ENCODE data around the gene AADACL2. TPM values are rescaled to one million over a fixed set of nuclear protein-coding genes. Genes with fewer than 3 reads are reported as not detected.

AADACL2 gene
- total and polyA plus RNA-seq, 2 of the 4 experiments (the other 2 are of a cell fraction): not detected

GRCh38 chr3:151697496-151697895, 36.2 kb upstream of the AADACL2 start:
- no TSS peak for BruUV-seq (replicated peaks)
- Histone ChIP-seq H2BK5ac (ENCODE audit: low read depth, low read length, poor library complexity, severe bottlenecking) (no peak overlapping the region), H2BK120ac (ENCODE audit: low read depth, low read length) (no peak overlapping the region), H3K9me3 (ENCODE audit: control insufficient read depth, insufficient read depth, low read length) (peaks cover 9% of the 10 kb centered on the region), H3K4me2 (ENCODE audit: low read depth, low read length) (no peak overlapping the region), H3K4me3 (ENCODE audit: insufficient read depth, low read depth, low read length) (no peak overlapping the region), H3K27ac (ENCODE audit: insufficient read depth, low read length) (no peak overlapping the region), H3K79me1 (ENCODE audit: low read depth in 1 of 2, low read length in 2 of 2) (no peaks in the 10 kb centered on the region), H3K56ac (ENCODE audit: extremely low read depth, insufficient read depth, low read length) (no peak overlapping the region), H2AK9ac (replicated peaks; ENCODE audit: low read depth, low read length, poor library complexity) (no peak overlapping the region), H3K4me1 (ENCODE audit: control insufficient read depth, insufficient read depth, low read length) (no peaks in the 10 kb centered on the region), H3K23ac (ENCODE audit: low read depth, low read length) (no peak overlapping the region), H3K18ac (ENCODE audit: low read depth, low read length) (no peak overlapping the region), H3K9ac (ENCODE audit: low read depth, low read length) (no peak overlapping the region), H4K91ac (ENCODE audit: insufficient read depth, low read depth, low read length) (no peak overlapping the region), H2BK15ac (ENCODE audit: low read depth, low read length) (no peak overlapping the region), H4K5ac (ENCODE audit: low read depth, low read length) (no peak overlapping the region), H4K20me1 (ENCODE audit: insufficient read depth, low read length) (no peaks in the 10 kb centered on the region), H4K8ac (ENCODE audit: low read depth in 2 of 2, low read length in 2 of 2) (no peak overlapping the region), H3K9me1 (ENCODE audit: insufficient read depth, low read length) (no peaks in the 10 kb centered on the region), H3K36me3 (ENCODE audit: control insufficient read depth, insufficient read depth, low read length) (no peaks in the 10 kb centered on the region), H2BK20ac (ENCODE audit: low read depth, low read length) (no peak overlapping the region), H3K27me3 (ENCODE audit: control insufficient read depth, insufficient read depth, low read length) (no peaks in the 10 kb centered on the region), H2AFZ (replicated peaks; ENCODE audit: low read length, poor library complexity) (no peak overlapping the region), H2AK5ac (ENCODE audit: low read depth, low read length) (no peak overlapping the region), H3K14ac (replicated peaks; ENCODE audit: low read depth, low read length) (no peak overlapping the region), H3K4ac (ENCODE audit: low read depth, low read length) (no peak overlapping the region)
- intact Hi-C loops (cut with micrococcal nuclease): no loop called here
- dilution Hi-C loops (cut with HindIII; ENCODE audit: low sequenced_read_pairs, unreplicated experiment): no loop called here
- WGBS, 2 experiments (ENCODE audit: extremely low coverage in 2 of 2, insufficient read length in 1 of 2): no CpG with 5 or more reads among the region's 5 CpGs
- ATAC-seq (ENCODE audit: low read depth): no peak
- CTCF ChIA-PET: no interaction called here
- in situ Hi-C loops (cut with MboI; ENCODE audit: low sequenced_read_pairs): no loop called here
- POLR2A ChIA-PET (ENCODE audit: unreplicated experiment): no interaction called here
- no peak for TF ChIP-seq MAFK (IDR thresholded peaks at IDR 0.05; ENCODE audit: low read depth, low read length)
- TF ChIP-seq RCOR1 (IDR thresholded peaks at IDR 0.05; ENCODE audit: insufficient replicate concordance, low read length): no peak
- TF ChIP-seq, protein P1, sequence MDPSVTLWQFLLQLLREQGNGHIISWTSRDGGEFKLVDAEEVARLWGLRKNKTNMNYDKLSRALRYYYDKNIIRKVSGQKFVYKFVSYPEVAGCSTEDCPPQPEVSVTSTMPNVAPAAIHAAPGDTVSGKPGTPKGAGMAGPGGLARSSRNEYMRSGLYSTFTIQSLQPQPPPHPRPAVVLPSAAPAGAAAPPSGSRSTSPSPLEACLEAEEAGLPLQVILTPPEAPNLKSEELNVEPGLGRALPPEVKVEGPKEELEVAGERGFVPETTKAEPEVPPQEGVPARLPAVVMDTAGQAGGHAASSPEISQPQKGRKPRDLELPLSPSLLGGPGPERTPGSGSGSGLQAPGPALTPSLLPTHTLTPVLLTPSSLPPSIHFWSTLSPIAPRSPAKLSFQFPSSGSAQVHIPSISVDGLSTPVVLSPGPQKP (IDR thresholded peaks at IDR 0.05; ENCODE audit: borderline replicate concordance, low read depth, low read length): no peak
- TF ChIP-seq MXI1 (IDR thresholded peaks at IDR 0.05; ENCODE audit: borderline replicate concordance, low read depth, low read length): no peak
- TF ChIP-seq NFE2L2 (IDR thresholded peaks at IDR 0.05; ENCODE audit: low read depth, low read length): no peak
- TF ChIP-seq CEBPB (IDR thresholded peaks at IDR 0.05; ENCODE audit: low read depth, low read length): no peak
- TF ChIP-seq RFX5 (IDR thresholded peaks at IDR 0.05; ENCODE audit: low read depth, low read length): no peak
- no peak for TF ChIP-seq RAD21 (IDR thresholded peaks at IDR 0.05; ENCODE audit: low read length)
- no peak for TF ChIP-seq FOS (IDR thresholded peaks at IDR 0.05; ENCODE audit: low read depth, low read length)
- DNase-seq: no peak
